ENCODE results near the gene TMEM45A.

Gene TMEM45A

DNA sequence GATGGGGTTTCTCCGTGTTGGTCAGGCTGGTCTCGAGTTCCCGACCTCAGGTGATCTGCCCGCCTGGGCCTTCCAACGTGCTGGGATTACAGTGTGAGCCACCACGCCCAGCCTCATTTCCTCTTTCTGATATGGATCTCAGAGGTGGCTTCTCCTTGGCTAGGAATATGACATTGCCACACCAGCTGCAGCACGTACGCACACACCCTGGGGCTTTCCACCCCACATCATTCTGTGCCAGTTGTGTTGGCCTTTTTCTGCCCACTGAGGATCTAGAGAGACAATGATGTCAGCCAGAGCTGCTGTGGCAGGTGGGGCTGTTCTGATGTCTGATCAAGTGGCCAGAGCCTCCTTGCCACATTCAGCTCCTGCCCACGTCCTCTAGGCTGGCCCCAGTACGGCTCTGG lies 29.0 kb downstream of the TMEM45A start:
- TF ChIP-seq, protein P1, sequence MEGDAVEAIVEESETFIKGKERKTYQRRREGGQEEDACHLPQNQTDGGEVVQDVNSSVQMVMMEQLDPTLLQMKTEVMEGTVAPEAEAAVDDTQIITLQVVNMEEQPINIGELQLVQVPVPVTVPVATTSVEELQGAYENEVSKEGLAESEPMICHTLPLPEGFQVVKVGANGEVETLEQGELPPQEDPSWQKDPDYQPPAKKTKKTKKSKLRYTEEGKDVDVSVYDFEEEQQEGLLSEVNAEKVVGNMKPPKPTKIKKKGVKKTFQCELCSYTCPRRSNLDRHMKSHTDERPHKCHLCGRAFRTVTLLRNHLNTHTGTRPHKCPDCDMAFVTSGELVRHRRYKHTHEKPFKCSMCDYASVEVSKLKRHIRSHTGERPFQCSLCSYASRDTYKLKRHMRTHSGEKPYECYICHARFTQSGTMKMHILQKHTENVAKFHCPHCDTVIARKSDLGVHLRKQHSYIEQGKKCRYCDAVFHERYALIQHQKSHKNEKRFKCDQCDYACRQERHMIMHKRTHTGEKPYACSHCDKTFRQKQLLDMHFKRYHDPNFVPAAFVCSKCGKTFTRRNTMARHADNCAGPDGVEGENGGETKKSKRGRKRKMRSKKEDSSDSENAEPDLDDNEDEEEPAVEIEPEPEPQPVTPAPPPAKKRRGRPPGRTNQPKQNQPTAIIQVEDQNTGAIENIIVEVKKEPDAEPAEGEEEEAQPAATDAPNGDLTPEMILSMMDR (IDR thresholded peaks at IDR 0.05) = no peak
- Histone ChIP-seq H3K4me2 (ENCODE audit: low read length) (no peak overlapping the region), H3K36me3 (ENCODE audit: control insufficient read depth, insufficient read depth, low read length) (no peaks in the 10 kb centered on the region), H3K27me3 (ENCODE audit: control insufficient read depth, insufficient read depth, low read length) (no peaks in the 10 kb centered on the region), H3K27ac (no peak overlapping the region), H3K9me3 (ENCODE audit: control insufficient read depth, low read length) (no peaks in the 10 kb centered on the region), H3K79me2 (no peaks in the 10 kb centered on the region), H2AFZ (no peak overlapping the region), H3K9ac (no peak overlapping the region), H3K4me3 (ENCODE audit: low read depth, low read length) (no peak overlapping the region), H3K4me1 (no peaks in the 10 kb centered on the region)

DNA sequence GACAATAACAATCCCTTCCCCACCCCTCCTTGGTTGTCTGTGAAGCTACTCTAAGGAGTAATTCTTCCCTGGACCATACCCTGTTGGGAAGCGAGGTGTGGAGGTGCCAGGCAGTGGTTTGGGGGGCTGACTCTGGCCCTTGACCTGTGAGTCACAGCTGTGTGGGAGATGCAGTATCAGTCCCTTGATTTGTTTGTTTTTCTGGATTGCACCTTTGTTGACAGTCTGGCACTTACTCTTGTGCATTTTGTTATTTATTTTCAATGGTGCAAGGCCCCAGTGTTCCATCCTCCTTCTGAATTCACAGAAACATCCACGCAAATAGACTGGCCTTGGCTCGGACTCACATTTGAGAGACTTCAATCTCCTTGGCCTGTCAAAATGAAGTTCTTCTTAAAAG lies 29.7 kb downstream of the TMEM45A start:
- Histone ChIP-seq H3K79me2 (no peaks in the 10 kb centered on the region), H3K9me3 (ENCODE audit: control insufficient read depth, low read length) (no peaks in the 10 kb centered on the region), H3K4me2 (ENCODE audit: low read length) (no peak overlapping the region), H3K27ac (no peak overlapping the region), H3K4me1 (no peaks in the 10 kb centered on the region), H3K27me3 (ENCODE audit: control insufficient read depth, insufficient read depth, low read length) (no peaks in the 10 kb centered on the region), H2AFZ (no peak overlapping the region), H3K9ac (no peak overlapping the region), H3K4me3 (ENCODE audit: low read depth, low read length) (no peak overlapping the region), H3K36me3 (ENCODE audit: control insufficient read depth, insufficient read depth, low read length) (no peaks in the 10 kb centered on the region)
- TF ChIP-seq, protein P1 (IDR thresholded peaks at IDR 0.05) = no peak

DNA sequence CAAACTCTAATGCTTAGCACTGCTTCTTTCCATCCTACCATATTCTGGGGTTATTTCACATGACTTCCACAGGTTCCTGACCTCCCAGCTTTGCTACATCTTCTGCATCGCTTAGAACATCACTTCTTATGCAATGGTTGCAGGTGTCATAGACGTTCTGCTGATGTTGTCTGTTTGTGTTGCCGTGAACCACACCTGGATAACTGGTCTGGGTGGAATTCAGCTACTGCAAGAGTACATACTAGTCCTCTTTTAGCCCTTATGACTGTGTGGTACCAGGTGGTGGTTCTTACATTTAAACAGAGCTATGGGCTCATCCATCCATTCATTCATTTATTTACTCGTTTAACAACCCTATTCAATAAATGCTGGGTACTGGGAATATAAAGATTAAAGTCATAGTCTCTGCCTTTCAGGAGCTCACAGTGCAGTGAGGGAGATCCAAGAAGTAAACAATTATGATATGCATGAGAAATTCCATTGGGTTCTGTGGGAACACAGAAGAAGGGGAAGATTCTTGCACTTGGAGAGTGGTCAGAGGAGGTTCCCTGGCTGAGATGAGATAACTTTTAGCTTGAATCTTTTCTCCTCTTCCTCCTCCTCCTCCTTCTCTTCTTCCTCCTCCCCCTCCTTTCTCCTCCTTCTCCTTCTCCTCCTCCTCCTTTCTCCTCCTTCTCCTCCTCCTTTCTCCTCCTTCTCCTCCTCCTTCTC lies 30.8 kb downstream of the TMEM45A start:
- Histone ChIP-seq H3K27me3 (ENCODE audit: control insufficient read depth, insufficient read depth, low read length) (no peaks in the 10 kb centered on the region), H3K79me2 (no peaks in the 10 kb centered on the region), H3K36me3 (ENCODE audit: control insufficient read depth, insufficient read depth, low read length) (no peaks in the 10 kb centered on the region), H3K27ac (no peak overlapping the region), H3K4me2 (ENCODE audit: low read length) (no peak overlapping the region), H3K4me1 (no peaks in the 10 kb centered on the region), H3K9ac (no peak overlapping the region), H3K9me3 (ENCODE audit: control insufficient read depth, low read length) (no peaks in the 10 kb centered on the region), H3K4me3 (ENCODE audit: low read depth, low read length) (no peak overlapping the region), H2AFZ (no peak overlapping the region)
- TF ChIP-seq, protein P1 (IDR thresholded peaks at IDR 0.05) = no peak

DNA sequence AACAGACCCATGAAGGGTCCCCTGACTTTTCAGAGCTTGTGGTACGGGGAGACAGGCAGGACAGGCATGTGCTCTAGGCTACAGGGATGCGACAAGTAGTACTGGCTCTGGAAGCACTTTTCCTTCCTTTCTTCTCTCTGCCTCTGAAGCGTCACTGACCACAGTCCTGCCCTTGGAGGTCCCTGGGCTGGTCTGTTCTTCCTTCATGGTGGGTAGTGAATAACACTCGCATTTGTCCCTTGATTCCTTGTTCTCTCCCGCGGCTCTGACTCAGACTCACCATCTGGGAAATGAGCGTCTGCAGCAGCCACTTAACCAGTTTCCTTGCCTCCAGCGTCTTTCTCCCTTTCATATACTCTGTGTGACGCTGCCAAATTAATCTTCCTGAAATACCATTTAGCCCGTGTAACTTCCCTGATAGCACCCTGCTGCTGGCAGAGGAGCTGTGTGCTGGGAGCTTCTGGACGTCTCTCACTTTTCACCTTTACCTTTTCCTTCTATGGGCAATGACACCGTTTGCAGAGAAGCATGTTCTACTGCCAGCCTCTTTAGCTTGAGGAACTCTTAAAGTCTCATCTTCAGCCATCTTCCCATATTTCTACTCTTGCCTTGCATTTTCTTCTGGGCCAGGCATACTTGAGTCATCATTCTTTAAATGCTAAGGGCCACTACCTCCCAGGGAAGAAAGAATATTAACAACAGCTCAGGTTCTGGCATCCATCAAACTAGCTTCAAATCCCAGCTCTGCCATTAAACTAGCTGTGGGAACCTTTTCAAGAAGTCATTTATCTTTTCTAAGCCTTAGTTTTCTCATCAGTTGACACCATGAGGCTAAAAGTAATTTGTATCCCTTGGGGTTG lies 33.6 kb downstream of the TMEM45A start:
- Histone ChIP-seq H3K4me3 (ENCODE audit: low read depth, low read length) (no peak overlapping the region), H3K9ac (no peak overlapping the region), H3K27ac (no peak overlapping the region), H3K27me3 (ENCODE audit: control insufficient read depth, insufficient read depth, low read length) (no peaks in the 10 kb centered on the region), H3K79me2 (no peaks in the 10 kb centered on the region), H3K4me1 (no peaks in the 10 kb centered on the region), H2AFZ (no peak overlapping the region), H3K36me3 (ENCODE audit: control insufficient read depth, insufficient read depth, low read length) (no peaks in the 10 kb centered on the region), H3K4me2 (ENCODE audit: low read length) (no peak overlapping the region), H3K9me3 (ENCODE audit: control insufficient read depth, low read length) (no peaks in the 10 kb centered on the region)
- TF ChIP-seq, protein P1 (IDR thresholded peaks at IDR 0.05) = no peak

Measured in parathyroid adenoma (tissue), 2 donors.